ENCODE results near the gene MCOLN2.

MCOLN2 gene

GRCh38 chr1:84971957-84972356 is 25.0 kb downstream of the MCOLN2 start:
- no peak for ATAC-seq

GRCh38 chr1:84969489-84970250 is 27.2 kb downstream of the MCOLN2 start:
- TF ChIP-seq CREB5 (CRISPR knock-in tag; IDR thresholded peaks at IDR 0.05; ENCODE audit: low read depth) (no peak), ZNF70 (CRISPR knock-in tag; IDR thresholded peaks at IDR 0.05) (no peak), ZFP3 (CRISPR knock-in tag; IDR thresholded peaks at IDR 0.05) (no peak), PPARA (CRISPR knock-in tag; IDR thresholded peaks at IDR 0.05; ENCODE audit: borderline replicate concordance) (no peak)
- no peak for ATAC-seq

More at GRCh38 chr1:84971957-84972356, 25.0 kb downstream of the MCOLN2 start:
- TF ChIP-seq ZFP3 (CRISPR knock-in tag; IDR thresholded peaks at IDR 0.05) (no peak), PATZ1 (CRISPR knock-in tag; IDR thresholded peaks at IDR 0.05; ENCODE audit: borderline replicate concordance) (no peak), TSHZ2 (CRISPR knock-in tag; IDR thresholded peaks at IDR 0.05) (no peak), ZFP30 (CRISPR knock-in tag; IDR thresholded peaks at IDR 0.05) (no peak), SNAI2 (CRISPR knock-in tag; IDR thresholded peaks at IDR 0.05) (no peak), ESRRG (CRISPR knock-in tag; IDR thresholded peaks at IDR 0.05) (no peak), CSDC2 (CRISPR knock-in tag; IDR thresholded peaks at IDR 0.05) (no peak), BACH2 (CRISPR knock-in tag; IDR thresholded peaks at IDR 0.05; ENCODE audit: borderline replicate concordance) (no peak), GLIS3 (CRISPR knock-in tag; IDR thresholded peaks at IDR 0.05) (no peak), CSRNP3 (CRISPR knock-in tag; IDR thresholded peaks at IDR 0.05) (no peak), TOX (CRISPR knock-in tag; IDR thresholded peaks at IDR 0.05; ENCODE audit: borderline replicate concordance) (no peak), ARNTL (CRISPR knock-in tag; IDR thresholded peaks at IDR 0.05; ENCODE audit: borderline replicate concordance, low read depth) (no peak), ZNF70 (CRISPR knock-in tag; IDR thresholded peaks at IDR 0.05) (no peak), POU6F1 (CRISPR knock-in tag; IDR thresholded peaks at IDR 0.05; ENCODE audit: borderline replicate concordance, low read depth) (no peak), ZC3H10 (CRISPR knock-in tag; IDR thresholded peaks at IDR 0.05) (no peak), ISL1 (CRISPR knock-in tag; IDR thresholded peaks at IDR 0.05) (no peak), PPARA (CRISPR knock-in tag; IDR thresholded peaks at IDR 0.05; ENCODE audit: borderline replicate concordance) (no peak), TCF4 (CRISPR knock-in tag; IDR thresholded peaks at IDR 0.05; ENCODE audit: borderline replicate concordance) (no peak), ZNF8 (CRISPR knock-in tag; IDR thresholded peaks at IDR 0.05) (no peak), ZNF565 (CRISPR knock-in tag; conservative IDR thresholded peaks at IDR 0.05; ENCODE audit: low read depth) (no peak)

GRCh38 chr1:84968865-84969264 is 28.0 kb downstream of the MCOLN2 start:
- no peak for ATAC-seq

More at GRCh38 chr1:84968865-84969264, 28.0 kb downstream of the MCOLN2 start:
- TF ChIP-seq RARB (CRISPR knock-in tag; IDR thresholded peaks at IDR 0.05) = no peak
- TF ChIP-seq SNAI2 (CRISPR knock-in tag; IDR thresholded peaks at IDR 0.05) = no peak
- no peak for TF ChIP-seq PATZ1 (CRISPR knock-in tag; IDR thresholded peaks at IDR 0.05; ENCODE audit: borderline replicate concordance)
- no peak for TF ChIP-seq POU6F1 (CRISPR knock-in tag; IDR thresholded peaks at IDR 0.05; ENCODE audit: borderline replicate concordance, low read depth)
- no peak for TF ChIP-seq OSR1 (CRISPR knock-in tag; IDR thresholded peaks at IDR 0.05)

Data from SK-N-SH treated with all-trans-retinoic acid at 6 μM for 48 hours (cell line).